GM21381 (cell line): ENCODE measurements around the gene KIAA0825.

Source experiments
- ATAC-seq: cut with Tn5 transposase; IDR thresholded peaks from one replicate; pipeline ENCODE4 v1.9.1; 2021; ENCODE audit warnings: mild to moderate bottlenecking, moderate library complexity; ENCODE audit not compliant: unreplicated experiment

Gene KIAA0825

GRCh38 chr5:94442076-94442475, 176.3 kb downstream of the KIAA0825 start:
- no peak for ATAC-seq

GRCh38 chr5:94440015-94440414, 178.4 kb downstream of the KIAA0825 start:
- ATAC-seq = no peak

GRCh38 chr5:94433397-94434163, 184.8 kb downstream of the KIAA0825 start:
- ATAC-seq = no peak

- ATAC-seq = no peak
Observed at GRCh38 chr5:94432499-94432898, 185.9 kb downstream of the KIAA0825 start.

- no peak for ATAC-seq
Observed at GRCh38 chr5:94431696-94432095, 186.7 kb downstream of the KIAA0825 start.

- ATAC-seq = no peak
Observed at GRCh38 chr5:94429566-94429965, 188.8 kb downstream of the KIAA0825 start.

GRCh38 chr5:94425396-94425795, 193.0 kb downstream of the KIAA0825 start:
- no peak for ATAC-seq

- ATAC-seq = no peak
Observed at GRCh38 chr5:94423411-94423810, 195.0 kb downstream of the KIAA0825 start.

GRCh38 chr5:94422812-94423211, 195.6 kb downstream of the KIAA0825 start:
- ATAC-seq = no peak

GRCh38 chr5:94420885-94421284, 197.5 kb downstream of the KIAA0825 start:
- ATAC-seq = no peak

- ATAC-seq = no peak
Observed at GRCh38 chr5:94415798-94416197, 202.6 kb downstream of the KIAA0825 start.

GRCh38 chr5:94409440-94409839, 209.0 kb downstream of the KIAA0825 start:
- no peak for ATAC-seq

- no peak for ATAC-seq
Observed at GRCh38 chr5:94407023-94407422, 211.4 kb downstream of the KIAA0825 start.

GRCh38 chr5:94403483-94403882, 214.9 kb downstream of the KIAA0825 start:
- ATAC-seq = no peak

GRCh38 chr5:94402096-94402495, 216.3 kb downstream of the KIAA0825 start:
- no peak for ATAC-seq

- no peak for ATAC-seq
Observed at GRCh38 chr5:94397508-94397907, 220.9 kb downstream of the KIAA0825 start.

GRCh38 chr5:94396687-94397086, 221.7 kb downstream of the KIAA0825 start:
- no peak for ATAC-seq

GRCh38 chr5:94395468-94395867, 222.9 kb downstream of the KIAA0825 start:
- ATAC-seq = no peak

- ATAC-seq = no peak
Observed at GRCh38 chr5:94391996-94392395, 226.4 kb downstream of the KIAA0825 start.

GRCh38 chr5:94389515-94389899, 228.9 kb downstream of the KIAA0825 start:
- no peak for ATAC-seq

GRCh38 chr5:94388773-94389514, 229.5 kb downstream of the KIAA0825 start:
- ATAC-seq = no peak

- no peak for ATAC-seq
Observed at GRCh38 chr5:94385767-94386166, 232.6 kb downstream of the KIAA0825 start.
